ENCODE data around the gene IGFL4.
A peak's percentile ranks its signal among the peaks of the same experiment; 100 is the strongest.

IGFL4 gene

DNA sequence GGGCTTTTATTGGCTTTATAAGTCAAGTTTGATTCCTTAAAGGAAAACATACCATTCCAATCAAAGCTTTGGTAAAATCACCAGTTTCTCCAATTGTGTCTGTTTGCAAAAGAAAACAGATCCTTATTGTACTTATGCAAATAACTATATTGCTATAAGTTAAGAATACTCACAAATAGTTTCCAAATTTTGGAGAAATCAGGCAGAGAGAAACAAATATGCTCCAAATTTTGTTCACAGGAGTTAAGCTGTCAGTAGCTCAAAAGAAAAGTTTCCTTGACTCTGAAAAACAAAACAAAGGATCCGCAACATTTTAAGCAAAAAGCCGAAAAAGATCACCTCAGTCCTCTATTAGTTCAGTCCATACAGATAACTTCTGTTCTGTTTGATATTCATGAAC is 19.2 kb upstream of the IGFL4 start:
- DNase-seq, result no peak

DNA sequence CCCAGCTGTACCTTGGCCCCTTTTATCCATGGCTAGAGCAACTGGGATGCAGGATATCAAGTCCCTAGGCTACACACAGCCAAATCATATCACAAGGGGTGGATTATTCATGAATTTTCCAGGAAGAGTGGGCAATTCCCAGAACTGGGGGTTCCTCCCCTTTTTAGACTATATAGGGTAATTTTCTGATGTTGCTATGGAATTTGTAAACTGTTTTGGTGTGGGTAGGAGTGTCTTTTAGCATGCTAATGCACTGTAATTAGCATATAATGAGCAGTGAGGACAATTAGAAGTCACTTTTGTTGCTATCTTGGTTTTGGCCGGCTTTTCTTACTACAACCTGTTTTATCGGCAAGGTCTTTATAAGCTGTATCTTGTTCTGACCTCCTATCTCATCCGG is 18.0 kb upstream of the IGFL4 start:
- no peak for DNase-seq

DNA sequence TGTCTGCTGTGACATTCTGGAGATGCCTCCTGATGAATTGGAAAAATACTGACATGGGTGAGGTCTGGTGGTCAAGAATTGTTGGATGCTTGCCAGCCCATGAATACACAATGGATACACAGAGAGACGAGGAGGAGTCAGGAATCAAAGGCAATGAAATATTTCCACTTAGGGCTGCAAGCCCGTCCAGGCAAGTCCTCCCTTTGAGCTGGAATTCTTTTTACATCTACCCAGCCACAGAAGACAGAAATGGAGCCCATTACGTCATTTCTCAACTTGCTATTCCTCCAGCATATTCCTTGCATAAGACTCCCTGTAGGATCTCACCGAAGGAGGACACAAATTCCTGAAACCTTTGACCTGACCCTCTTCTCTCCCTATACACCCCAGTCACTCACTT is 15.7 kb upstream of the IGFL4 start:
- DNase-seq, result no peak

DNA sequence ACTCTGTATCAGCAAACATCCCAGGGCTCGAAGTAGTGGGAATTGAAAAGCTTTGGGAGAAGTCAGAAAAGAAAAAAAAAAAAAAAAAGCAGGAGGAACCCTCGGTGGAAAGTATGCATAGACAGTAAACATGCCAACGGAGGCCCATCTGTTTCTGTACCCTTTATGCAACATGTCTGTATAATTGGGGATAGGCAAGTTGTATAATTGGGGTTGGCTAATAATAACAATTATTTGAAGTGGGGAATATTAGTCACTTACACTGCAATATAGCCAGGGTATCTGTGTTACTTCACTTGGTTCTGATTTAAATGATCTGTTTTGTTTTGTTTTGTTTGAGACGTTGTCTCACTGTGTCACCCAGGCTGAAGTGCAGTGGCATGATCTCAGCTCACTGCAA is 12.1 kb upstream of the IGFL4 start:
- no peak for DNase-seq

DNA sequence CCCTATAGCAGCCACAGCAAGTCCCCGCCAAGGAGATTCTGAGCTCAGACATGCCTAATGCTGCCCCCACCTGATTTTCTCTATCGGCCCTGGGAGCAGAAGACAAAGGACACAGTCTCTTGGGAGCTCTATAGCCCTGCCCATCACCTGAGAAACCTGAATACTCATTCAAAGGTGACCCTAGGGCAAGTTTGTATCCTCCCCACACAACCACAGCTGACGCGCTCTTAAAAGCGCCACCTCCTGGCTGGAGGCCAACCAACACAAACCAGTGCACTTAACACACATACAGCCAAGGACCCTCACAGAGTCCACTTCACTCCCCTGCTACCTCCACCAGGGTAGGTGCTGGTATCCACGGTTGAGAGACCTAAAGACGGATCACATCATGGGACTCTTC is 8.8 kb upstream of the IGFL4 start:
- peak; percentile 13 for DNase-seq

DNA sequence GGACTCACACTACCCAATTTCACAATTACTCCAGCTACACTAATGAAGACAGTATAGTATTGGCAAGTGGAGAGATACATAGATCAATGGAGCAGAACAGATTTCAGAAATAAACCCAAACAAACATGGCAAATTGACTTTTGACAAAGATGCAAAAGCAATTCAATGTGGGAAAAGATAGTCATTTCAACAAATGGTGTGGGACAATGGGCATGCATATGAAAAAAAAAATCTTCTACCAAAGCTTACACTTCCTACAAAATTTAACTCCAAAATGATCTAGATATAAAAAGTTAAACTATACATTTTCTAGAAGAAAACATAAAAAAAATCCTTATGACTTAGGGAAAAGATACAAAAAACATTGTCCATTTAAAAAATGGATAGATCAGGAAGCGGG is 2.7 kb upstream of the IGFL4 start:
- no peak for DNase-seq

DNA sequence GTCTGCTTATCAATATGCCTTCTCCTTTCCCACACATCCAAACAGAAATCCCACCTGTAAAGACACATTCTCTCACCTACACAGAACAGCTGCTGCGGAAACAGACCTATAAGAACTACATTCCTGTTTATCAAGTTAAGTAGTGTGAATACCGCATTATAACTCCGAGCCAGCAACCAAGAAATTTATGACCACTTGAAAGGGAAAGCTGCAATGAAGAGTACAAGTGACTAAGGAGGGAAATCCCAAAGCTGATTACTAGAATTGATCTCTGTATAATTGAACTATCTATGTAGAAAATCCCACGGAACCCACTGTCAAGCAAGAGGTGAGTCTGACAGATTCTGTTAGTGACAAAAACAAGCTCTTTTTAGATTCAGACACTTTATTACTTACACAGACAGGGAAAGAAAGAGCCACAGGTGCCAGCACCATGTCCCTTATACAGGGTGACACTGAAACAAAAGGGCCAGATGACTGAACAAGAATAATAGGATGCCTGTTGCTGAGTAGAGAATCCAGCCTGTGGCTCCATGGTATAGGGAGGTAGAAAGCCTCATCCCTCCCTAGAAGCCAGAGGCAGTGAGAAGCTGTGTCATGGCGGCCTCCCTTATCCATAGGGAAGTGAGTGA is 1.6 kb upstream of the IGFL4 start:
- no peak for DNase-seq

DNA sequence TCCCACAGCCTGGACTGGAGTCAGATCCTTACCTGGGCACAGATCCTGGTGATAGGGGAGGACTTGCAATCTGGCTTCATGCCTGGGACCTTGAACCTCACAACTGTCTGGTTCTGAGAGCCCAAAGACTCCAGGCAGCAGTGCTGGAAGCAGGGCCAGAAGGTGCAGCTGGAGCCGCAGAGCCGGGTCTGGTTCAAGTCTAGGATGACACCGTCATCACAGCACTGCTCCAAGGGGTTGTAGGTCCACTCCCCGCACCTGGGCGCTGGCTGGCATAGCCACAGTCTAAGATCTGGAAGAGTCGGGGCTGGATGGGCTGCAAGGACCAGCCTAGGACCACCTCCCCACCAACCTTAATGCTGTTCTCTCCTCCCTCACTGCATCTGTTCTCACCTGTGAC is 677 bp downstream of the IGFL4 start:
- no peak for DNase-seq

DNA sequence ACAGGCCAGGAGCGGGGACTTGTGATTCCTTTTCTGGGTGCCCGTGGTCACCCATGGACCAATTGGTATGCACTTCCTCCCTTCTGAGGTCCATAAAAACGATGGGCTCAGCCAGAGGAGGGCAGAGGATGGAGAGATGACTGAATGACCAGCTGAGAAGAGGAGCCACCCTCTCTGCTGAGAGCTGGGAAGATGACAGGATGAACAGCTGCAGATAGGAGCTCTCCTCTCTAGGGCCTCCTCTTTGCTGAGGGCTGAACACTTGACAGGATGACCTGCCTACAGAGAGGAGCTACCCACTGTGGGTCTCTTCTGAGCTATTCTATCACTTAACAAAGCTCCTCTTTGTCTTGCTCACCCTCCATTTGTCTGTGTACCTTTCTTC is 4.1 kb downstream of the IGFL4 start:
- no peak for DNase-seq

DNA sequence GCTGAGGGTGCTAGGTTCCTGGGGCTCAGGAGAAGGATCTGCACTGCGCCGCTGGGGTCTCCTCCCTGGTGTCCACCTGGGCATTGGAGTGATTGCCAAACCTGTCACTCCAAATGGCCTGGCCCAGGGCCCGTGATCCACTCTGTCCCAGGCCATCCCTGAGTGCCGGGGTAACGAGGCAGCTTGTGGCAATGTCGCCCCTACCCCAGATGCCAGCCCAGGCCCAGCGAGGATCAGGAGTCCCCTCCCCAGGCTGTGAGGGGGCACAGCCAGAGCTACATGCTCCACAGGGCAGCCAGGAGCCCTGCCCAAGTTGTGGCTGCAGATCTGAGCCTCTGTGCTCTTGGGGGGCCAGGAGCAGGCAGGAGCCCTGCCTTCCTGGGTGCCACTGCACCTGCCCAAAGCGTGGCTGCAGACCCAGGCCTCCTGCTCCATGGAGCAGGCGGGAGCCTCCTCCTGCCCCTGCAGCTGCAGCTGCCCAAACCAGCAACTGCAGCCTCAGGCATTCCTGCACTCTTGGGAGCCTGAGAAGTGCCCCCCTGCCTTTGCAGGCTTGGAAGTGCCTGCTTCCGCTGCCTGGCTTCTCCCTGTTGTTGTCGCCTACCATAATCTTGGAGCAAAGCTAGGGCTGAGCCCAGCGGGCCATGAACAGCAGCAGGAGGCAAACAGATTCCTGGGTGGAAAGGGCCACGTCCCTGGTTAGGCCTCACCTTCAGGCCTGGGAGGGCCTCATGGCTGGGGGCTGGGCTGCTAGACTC is 4.6 kb downstream of the IGFL4 start:
- DNase-seq, result no peak

GRCh38 chr19:46035546-46035945 is 5.3 kb downstream of the IGFL4 start:
- DNase-seq, result no peak

DNA sequence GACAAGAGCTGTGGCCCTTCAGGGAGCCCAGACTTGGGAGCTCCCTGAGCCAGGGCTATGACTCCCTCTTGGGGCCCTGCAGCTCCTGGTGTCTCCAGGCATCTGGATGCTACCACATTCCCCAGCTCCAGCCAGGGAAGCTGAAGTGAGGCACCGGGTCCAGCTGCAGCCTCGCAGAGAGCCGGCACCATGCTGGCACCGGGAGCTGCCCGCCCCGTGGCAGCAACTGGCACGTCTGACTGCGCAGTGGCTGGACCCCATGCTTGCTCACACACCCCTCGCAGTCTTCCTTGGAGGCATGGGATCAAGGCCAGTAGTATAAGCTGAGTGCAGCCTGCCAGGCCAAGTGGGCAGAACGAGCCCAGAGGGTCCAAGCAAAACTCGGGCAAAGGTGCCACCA is 7.4 kb downstream of the IGFL4 start:
- no peak for DNase-seq

- no peak for DNase-seq
Measured at GRCh38 chr19:46032597-46033025, 8.2 kb downstream of the IGFL4 start.

- DNase-seq, result no peak
Measured at GRCh38 chr19:46031781-46032596, 8.8 kb downstream of the IGFL4 start.

DNA sequence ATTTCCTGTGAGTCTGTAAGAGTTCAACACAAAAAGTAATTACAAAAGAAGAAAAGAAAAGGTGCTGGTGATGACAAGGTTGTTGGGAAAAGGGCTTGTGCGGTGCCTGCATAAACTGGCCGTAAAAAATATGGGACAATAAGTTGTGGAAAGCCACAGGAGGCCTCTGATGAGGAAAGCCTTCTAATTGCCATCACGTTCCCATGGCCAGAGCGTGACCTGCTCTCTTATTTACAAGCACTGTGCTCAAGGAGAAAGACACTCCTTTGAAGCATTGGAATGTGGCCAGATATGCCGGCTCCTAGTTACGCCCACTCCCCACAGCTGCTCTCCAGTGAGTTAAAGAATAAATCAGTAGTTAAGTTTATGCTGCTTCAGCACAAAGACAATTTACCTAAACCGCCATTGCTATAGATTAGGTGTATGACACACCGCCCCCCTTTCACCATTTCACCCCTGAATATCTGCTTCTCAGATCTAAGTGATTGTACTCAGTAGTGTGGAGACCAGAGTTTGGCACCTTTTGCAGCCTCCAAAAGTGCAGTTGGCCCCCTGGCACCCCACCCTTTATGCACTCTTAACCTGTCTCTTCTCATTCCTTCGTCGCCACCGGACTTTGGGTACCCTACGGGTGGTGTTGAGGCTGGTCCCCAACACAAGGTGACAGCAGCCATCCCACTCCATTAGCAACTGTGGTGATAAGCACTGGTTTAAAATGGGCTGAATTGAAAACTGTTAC is 9.8 kb downstream of the IGFL4 start:
- no peak for DNase-seq

DNA sequence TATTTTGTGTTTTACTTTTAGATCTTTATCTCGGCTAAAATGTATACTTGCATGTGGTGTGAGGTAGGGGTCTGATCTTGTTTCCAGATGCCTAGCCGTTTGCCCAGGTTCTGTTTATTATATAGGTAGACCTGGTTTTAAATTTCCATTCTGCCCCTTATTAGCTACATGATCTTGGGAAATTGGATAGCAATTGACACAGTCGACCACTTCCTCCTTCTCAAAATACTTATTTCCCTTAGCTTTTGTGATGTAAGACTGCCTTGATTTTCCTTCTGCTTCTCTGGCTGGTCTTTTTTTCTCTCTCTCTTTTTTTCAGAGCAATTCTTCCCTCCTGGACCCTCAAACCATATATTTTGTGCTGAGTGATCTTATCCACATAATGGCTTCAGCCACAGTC is 15.0 kb downstream of the IGFL4 start:
- DNase-seq, result no peak

GRCh38 chr19:46023311-46023779 is 17.5 kb downstream of the IGFL4 start:
- DNase-seq, result no peak

GRCh38 chr19:46022431-46023310 is 18.1 kb downstream of the IGFL4 start, which contains the start of gene PGLYRP1:
Gene PGLYRP1, minus strand, starts transcription at chr19:46023053. Its CDS starts 32 bp downstream, at chr19:46023021.
- no peak for DNase-seq

DNA sequence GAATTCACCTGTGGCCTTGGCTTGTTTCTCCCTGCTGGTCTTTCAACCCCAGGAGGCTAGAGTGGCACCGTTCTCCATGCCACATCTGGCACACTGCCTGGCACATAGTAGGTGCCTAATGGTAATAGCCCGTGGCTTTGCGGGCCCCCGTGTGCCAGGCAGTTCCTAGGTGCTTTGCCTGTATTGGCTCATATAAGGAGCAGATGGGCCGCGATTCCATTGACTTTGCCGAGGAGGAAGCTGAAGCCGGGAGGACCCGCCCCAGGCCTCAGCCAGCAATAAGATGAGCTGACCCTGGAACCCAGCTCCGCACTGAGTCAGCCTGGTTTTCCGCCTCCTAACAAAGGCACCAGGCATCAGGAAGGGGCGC is 18.8 kb downstream of the IGFL4 start:
- DNase-seq, result no peak

- no peak for DNase-seq
Measured at GRCh38 chr19:46021531-46022041, 19.2 kb downstream of the IGFL4 start.

- no peak for DNase-seq
Measured at GRCh38 chr19:46020819-46021125, 20.0 kb downstream of the IGFL4 start.

DNA sequence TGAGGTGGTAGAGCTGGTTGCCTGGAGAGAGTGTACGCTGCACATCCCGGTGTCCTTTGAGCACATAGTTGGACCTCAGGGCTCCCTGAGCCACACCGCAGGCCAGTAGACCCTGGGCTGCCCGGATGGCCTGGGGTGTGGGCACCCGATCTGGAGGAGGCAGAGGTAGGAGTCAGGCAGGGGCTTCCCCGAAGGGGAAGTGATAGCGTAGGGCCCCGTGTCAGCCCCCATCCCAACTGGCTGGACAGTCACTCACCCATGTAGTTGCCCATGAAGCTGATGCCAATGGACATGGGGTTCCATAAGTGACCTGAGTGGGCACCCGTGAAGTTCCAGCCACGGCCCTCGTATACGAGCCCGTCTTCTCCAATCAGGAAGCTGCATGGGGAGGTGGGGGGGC is 21.5 kb downstream of the IGFL4 start:
- no peak for DNase-seq
